Measurements from ENCODE around the gene UBE2QL1. TPM values are rescaled to one million over a fixed set of nuclear protein-coding genes. Genes with fewer than 3 reads are reported as not detected.

The UBE2QL1 gene
- total and polyA plus RNA-seq, 2 of the 8 experiments (the other 6 are each of a cell fraction or from before 2014, with no cell fraction given), result 0.43 to 0.65 TPM

DNA sequence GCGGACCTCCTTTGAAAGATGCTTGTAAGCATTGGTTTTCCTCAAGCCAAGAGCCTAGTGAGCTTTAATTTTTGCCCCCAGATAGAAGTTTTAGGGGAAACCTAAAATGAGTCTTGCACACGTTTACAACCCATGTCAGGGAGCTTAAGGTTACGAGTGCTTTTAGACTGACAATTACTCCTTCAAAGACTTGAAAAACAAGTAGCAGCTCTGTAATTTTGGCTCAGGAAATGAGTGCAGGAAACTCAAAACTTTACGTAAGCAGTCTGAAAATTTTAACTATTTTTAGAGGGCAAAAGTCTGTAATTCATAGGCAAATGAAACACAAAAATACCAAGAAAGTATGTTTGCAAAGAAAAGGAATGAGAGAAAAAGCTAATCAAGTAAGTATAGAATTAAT lies 36.8 kb downstream of the UBE2QL1 start:
- Histone ChIP-seq H2BK15ac (ENCODE audit: low read length) (no peak overlapping the region), H3K79me1 (ENCODE audit: low read depth, low read length) (no peaks in the 10 kb centered on the region), H3K27ac (ENCODE audit: low read depth, low read length) (no peak overlapping the region), H3K4ac (replicated peaks; ENCODE audit: insufficient read length, low read depth, low read length) (no peak overlapping the region), H2BK120ac (replicated peaks; ENCODE audit: low read depth, low read length) (no peak overlapping the region), H3K23ac (ENCODE audit: insufficient read length) (no peak overlapping the region), H3K23me2 (ENCODE audit: low read depth, low read length) (no peaks in the 10 kb centered on the region; the same call in 1 of the 2 replicates), H3K4me2 (ENCODE audit: insufficient read depth in 1 of 2, low read depth in 2 of 2, low read length in 2 of 2) (no peak overlapping the region), H4K5ac (ENCODE audit: insufficient read length, low read depth, low read length) (no peak overlapping the region), H4K20me1 (replicated peaks in 1 of 2; ENCODE audit: control insufficient read depth in 1 of 2, insufficient read depth in 2 of 2, low read length in 2 of 2) (peaks cover 0 to 1% of the 10 kb centered on the region in 2 experiments), H2AFZ (ENCODE audit: low read length) (no peak overlapping the region), H3K18ac (ENCODE audit: extremely low read depth, low read length) (no peak overlapping the region), H2AK5ac (ENCODE audit: low read depth, low read length) (no peak overlapping the region), H2BK20ac (ENCODE audit: low read length) (no peak overlapping the region), H2BK5ac (ENCODE audit: low read depth, low read length) (no peak overlapping the region), H3K56ac (replicated peaks; ENCODE audit: insufficient read length, low read depth, low read length) (no peak overlapping the region), H3K79me2 (ENCODE audit: control insufficient read depth in 1 of 2, insufficient read depth in 2 of 2, low read length in 2 of 2) (no peaks in the 10 kb centered on the region), H3K4me1 (replicated peaks in 1 of 4; ENCODE audit: control insufficient read depth in 3 of 4, insufficient read depth in 4 of 4, low read length in 3 of 4) (no peaks in the 10 kb centered on the region; a peak in 1 of 7 replicates), H4K8ac (ENCODE audit: extremely low read depth, insufficient read depth, low read length) (no peak overlapping the region), H3K36me3 (ENCODE audit: control insufficient read depth in 2 of 4, insufficient read depth in 4 of 4, low read length in 3 of 4) (no peaks in the 10 kb centered on the region), H3K9ac (replicated peaks in 1 of 4; ENCODE audit: extremely low read depth in 1 of 4, low read depth in 3 of 4, low read length in 3 of 4) (no peak overlapping the region), H4K91ac (replicated peaks; ENCODE audit: insufficient read length, low read length) (no peak overlapping the region), H3K27me3 (replicated peaks in 1 of 4; ENCODE audit: control insufficient read depth in 3 of 4, extremely low read depth in 1 of 4, insufficient read depth in 3 of 4, low read length in 3 of 4) (peaks cover 0 to 7% (median 2%) of the 10 kb centered on the region in 4 experiments; a peak in 3 of 7 replicates), H3K14ac (ENCODE audit: insufficient read length) (no peak overlapping the region), H3K9me3 (ENCODE audit: insufficient read depth in 2 of 2, low read depth in 1 of 2, low read length in 1 of 2) (no peaks in the 10 kb centered on the region), H3K4me3 (ENCODE audit: extremely low read depth in 1 of 4, insufficient read depth in 2 of 4, low read depth in 3 of 4, low read length in 4 of 4) (no peak overlapping the region), H2BK12ac (ENCODE audit: low read depth, low read length) (no peak overlapping the region)
- POLR2A ChIA-PET (ENCODE audit: partially characterized antibody), result no interaction called here
- WGBS, 2 experiments (ENCODE audit: extremely low coverage in 1 of 2, insufficient coverage in 1 of 2, insufficient read length in 1 of 2, insufficient replicate concordance in 2 of 2, low coverage in 1 of 2, low lambda C conversion rate in 2 of 2, missing lambda C conversion rate in 1 of 2), result 85% methylated on average over 4 of the region's 4 CpGs; no CpG with 5 or more reads in 1 of the 2 experiments
- CTCF ChIA-PET (ENCODE audit: partially characterized antibody), result interaction anchor here (0.6 to 2.5 kb wide), 3 partner anchors 10 to 1257 kb away, joined by 3 to 7 read pairs (median 3); no protein-coding TSS in a partner anchor
- no peak for FAIRE-seq
- DNase-seq (ENCODE audit: low read depth in 1 of 2, low spot score in 2 of 2), result no peak
- no peak for TF ChIP-seq TAF1 (IDR thresholded peaks at IDR 0.05; ENCODE audit: low read depth, low read length)
- no peak for TF ChIP-seq SP4 (IDR thresholded peaks at IDR 0.05; ENCODE audit: low read length)
- TF ChIP-seq CBX5 (IDR thresholded peaks at IDR 0.05; ENCODE audit: low read depth, low read length), result no peak
- TF ChIP-seq SAP30 (IDR thresholded peaks at IDR 0.05; ENCODE audit: insufficient read depth, insufficient replicate concordance, low read length), result no peak
- TF ChIP-seq, protein P1, sequence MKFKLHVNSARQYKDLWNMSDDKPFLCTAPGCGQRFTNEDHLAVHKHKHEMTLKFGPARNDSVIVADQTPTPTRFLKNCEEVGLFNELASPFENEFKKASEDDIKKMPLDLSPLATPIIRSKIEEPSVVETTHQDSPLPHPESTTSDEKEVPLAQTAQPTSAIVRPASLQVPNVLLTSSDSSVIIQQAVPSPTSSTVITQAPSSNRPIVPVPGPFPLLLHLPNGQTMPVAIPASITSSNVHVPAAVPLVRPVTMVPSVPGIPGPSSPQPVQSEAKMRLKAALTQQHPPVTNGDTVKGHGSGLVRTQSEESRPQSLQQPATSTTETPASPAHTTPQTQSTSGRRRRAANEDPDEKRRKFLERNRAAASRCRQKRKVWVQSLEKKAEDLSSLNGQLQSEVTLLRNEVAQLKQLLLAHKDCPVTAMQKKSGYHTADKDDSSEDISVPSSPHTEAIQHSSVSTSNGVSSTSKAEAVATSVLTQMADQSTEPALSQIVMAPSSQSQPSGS (IDR thresholded peaks at IDR 0.05; ENCODE audit: low read length), result no peak
- TF ChIP-seq CHD1 (IDR thresholded peaks at IDR 0.05; ENCODE audit: low read depth, low read length), result no peak
- TF ChIP-seq TAF7 (optimal IDR thresholded peaks at IDR 0.05; ENCODE audit: borderline replicate concordance, low read depth, low read length), result no peak
- no peak for TF ChIP-seq HDAC6 (IDR thresholded peaks at IDR 0.05; ENCODE audit: low read depth, low read length)
- no peak for TF ChIP-seq TBP (IDR thresholded peaks at IDR 0.05; ENCODE audit: low read depth, low read length)
- no peak for TF ChIP-seq RFX5 (IDR thresholded peaks at IDR 0.05; ENCODE audit: borderline replicate concordance, low read depth, low read length)
- no peak for TF ChIP-seq GABPA (IDR thresholded peaks at IDR 0.05; ENCODE audit: borderline replicate concordance, insufficient read depth, low read length)
- TF ChIP-seq CREB1 (IDR thresholded peaks at IDR 0.05), result no peak

Measured in H1 (cell line).